HL-60 (cell line): ENCODE measurements around the gene DNAJC25.

Experiments
- DNase-seq, 2 experiments: peaks; one replicate each; pipeline ENCODE4 v3.0.0-alpha.2; 2010 to 2020; ENCODE audit warnings: low read depth in 1 of 2, low spot score in 1 of 2
- H3K27ac ChIP-seq: fragments of 250-450 bp; sonication (Bioruptor Pico); replicated peaks from 2 replicates; pipeline ENCODE4 v1.5.1; 2020; ENCODE audit warnings: mild to moderate bottlenecking, moderate library complexity
- H3K27me3 ChIP-seq: fragments of 250-450 bp; sonication (Bioruptor Pico); 2 replicates; pipeline ENCODE4 v1.5.1; 2021; ENCODE audit warnings: mild to moderate bottlenecking, moderate library complexity; ENCODE audit not compliant: insufficient read depth, poor library complexity, severe bottlenecking
- H3K4me3 ChIP-seq: replicated peaks from 2 replicates; pipeline ENCODE4 v1.5.1; 2011; ENCODE audit warnings: mild to moderate bottlenecking, control low read depth, low read length; ENCODE audit not compliant: insufficient read depth
- CTCF ChIP-seq: IDR thresholded peaks from one replicate; pipeline ENCODE4 v1.5.1; 2011; ENCODE audit warnings: low read length, control low read depth, inconsistent platforms; ENCODE audit not compliant: insufficient read depth
- GABPA ChIP-seq: IDR thresholded peaks from 2 replicates; pipeline ENCODE4 v1.6.1; 2012; ENCODE audit warnings: low read depth
- POLR2AphosphoS5 ChIP-seq: IDR thresholded peaks from 2 replicates; pipeline ENCODE4 v1.6.1; 2012; ENCODE audit warnings: low read depth
- REST ChIP-seq: IDR thresholded peaks from 2 replicates; pipeline ENCODE4 v1.6.1; 2012; ENCODE audit warnings: low read depth; ENCODE audit not compliant: insufficient replicate concordance
- SPI1 ChIP-seq: IDR thresholded peaks from 2 replicates; pipeline ENCODE4 v1.6.1; 2012; ENCODE audit warnings: low read depth, mild to moderate bottlenecking, borderline replicate concordance

DNAJC25 gene

DNA sequence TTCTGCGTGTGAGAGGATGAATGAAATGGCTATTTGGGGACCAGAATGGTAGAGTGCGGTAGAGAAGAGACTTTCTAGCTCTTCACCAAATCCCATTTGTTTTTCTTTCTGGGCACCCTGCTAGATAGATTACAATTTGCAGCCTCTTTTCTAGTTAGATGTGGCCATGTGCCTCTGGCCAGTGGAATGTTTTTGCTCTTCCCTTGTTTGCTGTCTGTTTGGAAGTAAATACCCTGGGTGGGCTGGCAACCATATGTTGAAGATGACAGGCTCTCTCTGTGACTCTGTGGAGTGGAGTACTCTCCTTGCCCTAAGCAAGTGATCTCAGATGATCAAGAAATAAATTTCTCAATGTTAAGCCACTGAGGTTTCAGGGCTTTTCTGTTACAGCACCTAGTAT is 43.2 kb downstream of the DNAJC25 start:
- Histone ChIP-seq H3K27ac (no peak overlapping the region), H3K27me3 (no peaks in the 10 kb centered on the region), H3K4me3 (no peak overlapping the region)
- DNase-seq: no peak
- no peak for TF ChIP-seq CTCF
- no peak for TF ChIP-seq SPI1
- no peak for TF ChIP-seq REST
- no peak for TF ChIP-seq GABPA
- no peak for TF ChIP-seq POLR2AphosphoS5

DNA sequence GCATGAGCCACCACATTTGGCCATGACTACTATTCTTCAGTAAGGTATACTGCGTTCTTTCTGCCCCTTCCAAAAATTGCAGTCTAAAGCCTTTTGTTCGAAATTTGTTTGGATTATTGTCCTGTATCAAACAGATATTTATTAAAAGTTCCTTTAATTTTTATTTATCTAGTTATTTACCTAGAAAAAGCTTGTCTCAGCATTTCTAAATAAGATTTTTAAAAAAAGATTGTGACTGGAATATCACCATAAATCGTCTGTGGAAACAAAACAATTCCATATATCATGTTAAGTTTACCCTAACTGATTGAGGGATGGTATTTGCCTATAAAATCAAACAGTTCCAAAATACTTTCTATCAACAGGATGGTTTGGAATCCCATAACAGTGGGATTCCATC is 45.0 kb downstream of the DNAJC25 start:
- no peaks in the 10 kb centered on the region for H3K27me3 ChIP-seq
- no peak overlapping the region for H3K4me3 ChIP-seq
- TF ChIP-seq CTCF (no peak), POLR2AphosphoS5 (no peak), REST (no peak), GABPA (no peak), SPI1 (no peak)
- DNase-seq: no peak
- no peak overlapping the region for H3K27ac ChIP-seq

DNA sequence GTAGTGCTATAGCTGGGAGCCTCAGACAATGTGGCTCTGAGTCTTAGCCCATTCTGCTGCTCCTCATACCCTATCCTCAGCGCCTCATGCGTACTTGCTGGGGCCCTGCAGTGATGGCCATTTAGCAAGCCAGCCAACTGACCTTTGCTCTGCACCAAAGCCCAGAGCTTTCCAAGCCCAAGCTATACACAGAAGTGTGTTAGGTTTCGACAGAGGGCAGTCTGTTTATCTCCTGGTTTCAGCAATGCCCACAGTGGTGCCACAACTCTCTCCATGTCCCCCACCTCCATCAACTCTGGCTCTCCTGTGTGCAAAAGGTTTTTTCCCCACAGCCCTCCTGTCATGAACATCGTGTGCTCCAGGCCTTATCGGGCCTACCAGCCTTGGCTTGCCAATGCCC is 47.2 kb downstream of the DNAJC25 start:
- Histone ChIP-seq H3K27me3 (no peaks in the 10 kb centered on the region), H3K27ac (no peak overlapping the region), H3K4me3 (no peak overlapping the region)
- TF ChIP-seq GABPA: no peak
- no peak for TF ChIP-seq REST
- TF ChIP-seq CTCF: no peak
- no peak for TF ChIP-seq POLR2AphosphoS5
- no peak for TF ChIP-seq SPI1
- no peak for DNase-seq
